Measurements from ENCODE around the gene IFITM5. TPM values are rescaled to one million over a fixed set of nuclear protein-coding genes. Genes with fewer than 3 reads are reported as not detected.

IFITM5 gene
- total and polyA plus RNA-seq, 2 of the 8 experiments (the other 6 are each of a cell fraction or from before 2014, with no cell fraction given): not detected

DNA sequence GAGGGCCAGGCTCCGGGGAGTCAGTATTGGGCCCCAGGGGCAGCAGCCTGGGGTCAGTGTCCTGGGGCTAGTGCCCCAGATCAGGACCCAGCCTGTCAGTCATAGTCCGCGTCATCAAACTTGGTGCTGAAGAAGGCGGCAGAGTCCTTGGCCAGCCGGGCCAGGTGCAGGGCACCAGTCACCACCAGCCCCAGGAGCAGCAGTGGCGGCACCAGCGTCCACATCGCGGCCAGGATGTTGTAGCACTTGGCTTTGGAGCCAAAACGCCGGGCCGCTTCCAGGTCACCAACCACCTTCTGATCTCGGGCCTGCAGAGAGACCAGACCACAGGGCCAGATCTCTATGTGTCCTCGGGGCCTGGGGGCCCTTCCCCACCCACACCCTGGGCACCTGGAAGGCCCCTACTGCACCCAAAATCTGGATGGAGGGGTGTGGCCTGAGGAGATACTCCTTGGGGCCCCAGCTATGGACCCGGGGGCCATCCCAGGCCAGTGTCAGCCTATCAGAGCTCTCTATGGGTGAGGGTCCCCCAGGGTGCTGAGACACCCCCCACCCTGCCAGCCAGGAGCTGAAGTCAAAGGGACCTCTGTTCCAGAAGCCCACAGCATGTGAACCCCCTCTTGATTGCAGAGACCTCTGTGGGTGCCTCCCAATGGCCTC is 790 bp downstream of the IFITM5 start (continued):
- TF ChIP-seq, protein P1, sequence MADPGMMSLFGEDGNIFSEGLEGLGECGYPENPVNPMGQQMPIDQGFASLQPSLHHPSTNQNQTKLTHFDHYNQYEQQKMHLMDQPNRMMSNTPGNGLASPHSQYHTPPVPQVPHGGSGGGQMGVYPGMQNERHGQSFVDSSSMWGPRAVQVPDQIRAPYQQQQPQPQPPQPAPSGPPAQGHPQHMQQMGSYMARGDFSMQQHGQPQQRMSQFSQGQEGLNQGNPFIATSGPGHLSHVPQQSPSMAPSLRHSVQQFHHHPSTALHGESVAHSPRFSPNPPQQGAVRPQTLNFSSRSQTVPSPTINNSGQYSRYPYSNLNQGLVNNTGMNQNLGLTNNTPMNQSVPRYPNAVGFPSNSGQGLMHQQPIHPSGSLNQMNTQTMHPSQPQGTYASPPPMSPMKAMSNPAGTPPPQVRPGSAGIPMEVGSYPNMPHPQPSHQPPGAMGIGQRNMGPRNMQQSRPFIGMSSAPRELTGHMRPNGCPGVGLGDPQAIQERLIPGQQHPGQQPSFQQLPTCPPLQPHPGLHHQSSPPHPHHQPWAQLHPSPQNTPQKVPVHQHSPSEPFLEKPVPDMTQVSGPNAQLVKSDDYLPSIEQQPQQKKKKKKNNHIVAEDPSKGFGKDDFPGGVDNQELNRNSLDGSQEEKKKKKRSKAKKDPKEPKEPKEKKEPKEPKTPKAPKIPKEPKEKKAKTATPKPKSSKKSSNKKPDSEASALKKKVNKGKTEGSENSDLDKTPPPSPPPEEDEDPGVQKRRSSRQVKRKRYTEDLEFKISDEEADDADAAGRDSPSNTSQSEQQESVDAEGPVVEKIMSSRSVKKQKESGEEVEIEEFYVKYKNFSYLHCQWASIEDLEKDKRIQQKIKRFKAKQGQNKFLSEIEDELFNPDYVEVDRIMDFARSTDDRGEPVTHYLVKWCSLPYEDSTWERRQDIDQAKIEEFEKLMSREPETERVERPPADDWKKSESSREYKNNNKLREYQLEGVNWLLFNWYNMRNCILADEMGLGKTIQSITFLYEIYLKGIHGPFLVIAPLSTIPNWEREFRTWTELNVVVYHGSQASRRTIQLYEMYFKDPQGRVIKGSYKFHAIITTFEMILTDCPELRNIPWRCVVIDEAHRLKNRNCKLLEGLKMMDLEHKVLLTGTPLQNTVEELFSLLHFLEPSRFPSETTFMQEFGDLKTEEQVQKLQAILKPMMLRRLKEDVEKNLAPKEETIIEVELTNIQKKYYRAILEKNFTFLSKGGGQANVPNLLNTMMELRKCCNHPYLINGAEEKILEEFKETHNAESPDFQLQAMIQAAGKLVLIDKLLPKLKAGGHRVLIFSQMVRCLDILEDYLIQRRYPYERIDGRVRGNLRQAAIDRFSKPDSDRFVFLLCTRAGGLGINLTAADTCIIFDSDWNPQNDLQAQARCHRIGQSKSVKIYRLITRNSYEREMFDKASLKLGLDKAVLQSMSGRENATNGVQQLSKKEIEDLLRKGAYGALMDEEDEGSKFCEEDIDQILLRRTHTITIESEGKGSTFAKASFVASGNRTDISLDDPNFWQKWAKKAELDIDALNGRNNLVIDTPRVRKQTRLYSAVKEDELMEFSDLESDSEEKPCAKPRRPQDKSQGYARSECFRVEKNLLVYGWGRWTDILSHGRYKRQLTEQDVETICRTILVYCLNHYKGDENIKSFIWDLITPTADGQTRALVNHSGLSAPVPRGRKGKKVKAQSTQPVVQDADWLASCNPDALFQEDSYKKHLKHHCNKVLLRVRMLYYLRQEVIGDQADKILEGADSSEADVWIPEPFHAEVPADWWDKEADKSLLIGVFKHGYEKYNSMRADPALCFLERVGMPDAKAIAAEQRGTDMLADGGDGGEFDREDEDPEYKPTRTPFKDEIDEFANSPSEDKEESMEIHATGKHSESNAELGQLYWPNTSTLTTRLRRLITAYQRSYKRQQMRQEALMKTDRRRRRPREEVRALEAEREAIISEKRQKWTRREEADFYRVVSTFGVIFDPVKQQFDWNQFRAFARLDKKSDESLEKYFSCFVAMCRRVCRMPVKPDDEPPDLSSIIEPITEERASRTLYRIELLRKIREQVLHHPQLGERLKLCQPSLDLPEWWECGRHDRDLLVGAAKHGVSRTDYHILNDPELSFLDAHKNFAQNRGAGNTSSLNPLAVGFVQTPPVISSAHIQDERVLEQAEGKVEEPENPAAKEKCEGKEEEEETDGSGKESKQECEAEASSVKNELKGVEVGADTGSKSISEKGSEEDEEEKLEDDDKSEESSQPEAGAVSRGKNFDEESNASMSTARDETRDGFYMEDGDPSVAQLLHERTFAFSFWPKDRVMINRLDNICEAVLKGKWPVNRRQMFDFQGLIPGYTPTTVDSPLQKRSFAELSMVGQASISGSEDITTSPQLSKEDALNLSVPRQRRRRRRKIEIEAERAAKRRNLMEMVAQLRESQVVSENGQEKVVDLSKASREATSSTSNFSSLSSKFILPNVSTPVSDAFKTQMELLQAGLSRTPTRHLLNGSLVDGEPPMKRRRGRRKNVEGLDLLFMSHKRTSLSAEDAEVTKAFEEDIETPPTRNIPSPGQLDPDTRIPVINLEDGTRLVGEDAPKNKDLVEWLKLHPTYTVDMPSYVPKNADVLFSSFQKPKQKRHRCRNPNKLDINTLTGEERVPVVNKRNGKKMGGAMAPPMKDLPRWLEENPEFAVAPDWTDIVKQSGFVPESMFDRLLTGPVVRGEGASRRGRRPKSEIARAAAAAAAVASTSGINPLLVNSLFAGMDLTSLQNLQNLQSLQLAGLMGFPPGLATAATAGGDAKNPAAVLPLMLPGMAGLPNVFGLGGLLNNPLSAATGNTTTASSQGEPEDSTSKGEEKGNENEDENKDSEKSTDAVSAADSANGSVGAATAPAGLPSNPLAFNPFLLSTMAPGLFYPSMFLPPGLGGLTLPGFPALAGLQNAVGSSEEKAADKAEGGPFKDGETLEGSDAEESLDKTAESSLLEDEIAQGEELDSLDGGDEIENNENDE (IDR thresholded peaks at IDR 0.05; ENCODE audit: insufficient replicate concordance, low read length): no peak
- TF ChIP-seq TEAD4 (IDR thresholded peaks at IDR 0.05; ENCODE audit: low read depth, low read length) (no peak), POLR2A (IDR thresholded peaks at IDR 0.05; ENCODE audit: control extremely low read depth in 1 of 2, low read depth in 2 of 2, low read length in 2 of 2) (no peak), POU5F1 (IDR thresholded peaks at IDR 0.05; ENCODE audit: low read depth, low read length) (no peak), GABPA (IDR thresholded peaks at IDR 0.05; ENCODE audit: borderline replicate concordance, insufficient read depth, low read length) (no peak), KDM1A (IDR thresholded peaks at IDR 0.05; ENCODE audit: borderline replicate concordance, low read length) (no peak), EP300 (IDR thresholded peaks at IDR 0.05; ENCODE audit: borderline replicate concordance in 1 of 2, low read depth in 2 of 2, low read length in 2 of 2) (no peak), PHF8 (conservative IDR thresholded peaks at IDR 0.05; ENCODE audit: low read depth, low read length) (no peak)
